Measurements from ENCODE around the gene TRIM67.

DNA sequence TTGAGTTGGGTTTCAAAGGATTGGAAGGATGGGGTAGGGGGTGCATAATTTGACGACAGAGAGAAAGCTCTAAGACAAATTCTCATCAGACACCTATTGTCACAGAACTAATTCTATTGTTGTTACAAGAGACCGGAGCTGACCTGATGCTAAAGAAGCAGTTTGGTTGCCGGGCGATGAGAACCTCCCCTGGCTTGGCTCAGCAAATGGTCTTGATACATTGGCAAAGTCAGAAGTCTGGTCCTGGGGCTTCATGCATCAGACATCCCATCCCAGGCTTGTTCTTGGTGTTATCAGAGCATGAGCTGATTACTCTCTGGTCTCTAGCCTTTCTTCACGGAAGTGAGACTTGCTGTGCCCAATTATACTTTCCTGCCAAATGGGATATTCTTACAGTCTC is 15.4 kb downstream of the TRIM67 start:
- TF ChIP-seq POLR2AphosphoS5 (IDR thresholded peaks at IDR 0.05) (no peak), POLR2A (IDR thresholded peaks at IDR 0.05) (no peak)
- TF ChIP-seq, protein P1, sequence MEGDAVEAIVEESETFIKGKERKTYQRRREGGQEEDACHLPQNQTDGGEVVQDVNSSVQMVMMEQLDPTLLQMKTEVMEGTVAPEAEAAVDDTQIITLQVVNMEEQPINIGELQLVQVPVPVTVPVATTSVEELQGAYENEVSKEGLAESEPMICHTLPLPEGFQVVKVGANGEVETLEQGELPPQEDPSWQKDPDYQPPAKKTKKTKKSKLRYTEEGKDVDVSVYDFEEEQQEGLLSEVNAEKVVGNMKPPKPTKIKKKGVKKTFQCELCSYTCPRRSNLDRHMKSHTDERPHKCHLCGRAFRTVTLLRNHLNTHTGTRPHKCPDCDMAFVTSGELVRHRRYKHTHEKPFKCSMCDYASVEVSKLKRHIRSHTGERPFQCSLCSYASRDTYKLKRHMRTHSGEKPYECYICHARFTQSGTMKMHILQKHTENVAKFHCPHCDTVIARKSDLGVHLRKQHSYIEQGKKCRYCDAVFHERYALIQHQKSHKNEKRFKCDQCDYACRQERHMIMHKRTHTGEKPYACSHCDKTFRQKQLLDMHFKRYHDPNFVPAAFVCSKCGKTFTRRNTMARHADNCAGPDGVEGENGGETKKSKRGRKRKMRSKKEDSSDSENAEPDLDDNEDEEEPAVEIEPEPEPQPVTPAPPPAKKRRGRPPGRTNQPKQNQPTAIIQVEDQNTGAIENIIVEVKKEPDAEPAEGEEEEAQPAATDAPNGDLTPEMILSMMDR (IDR thresholded peaks at IDR 0.05), result no peak

Measured in stomach (tissue), 4 donors.